Vagina (tissue), 1 donor: Measurements from ENCODE around the gene GCNT3. TPM values are rescaled to one million over a fixed set of nuclear protein-coding genes. Genes with fewer than 3 reads are reported as not detected.

Experiments used
- small RNA-seq: library from RNA; depleted of rRNA; stranded (forward); fragments of <200 nt; gene quantifications from one replicate; pipeline ENCODE3, GENCODE V24; 2016
- total RNA-seq: library from RNA; depleted of rRNA; stranded (reverse); fragments of >200 nt; gene quantifications from one replicate; pipeline ENCODE4 v1.2.3, GENCODE V29; 2016

Gene GCNT3
- total RNA-seq, 1 donor from 2014 or later, result 1.5 TPM

Small RNAs within 50 kb of the gene (small RNA-seq; reads per million reads assigned to genes)
- not detected for gene RNA5SP396

Other genes starting within 250 kb of the GCNT3 start
- 16.9 TPM for gene MYO1E, start 238.9 kb upstream of the GCNT3 start, total RNA-seq
- 0.49 TPM for gene FAM81A, start 173.6 kb upstream of the GCNT3 start, total RNA-seq
- gene GTF2A2, start 45.7 kb downstream of the GCNT3 start, total RNA-seq, result 36.8 TPM
- gene BNIP2, start 77.5 kb downstream of the GCNT3 start, total RNA-seq, result 83.2 TPM